NCI-H128 (cell line): ENCODE results near the gene CDCA4.
"Not testable (repeated sequence)": the region's sequence is repeated elsewhere in the genome, so short reads cannot be mapped to it uniquely, and the experiment has no call there.

Source experiments
- DNase-seq: peaks from one replicate; lab custom pipeline; 2025; ENCODE audit not compliant: unreplicated experiment; lab: John Stamatoyannopoulos, UW

The CDCA4 gene

DNA sequence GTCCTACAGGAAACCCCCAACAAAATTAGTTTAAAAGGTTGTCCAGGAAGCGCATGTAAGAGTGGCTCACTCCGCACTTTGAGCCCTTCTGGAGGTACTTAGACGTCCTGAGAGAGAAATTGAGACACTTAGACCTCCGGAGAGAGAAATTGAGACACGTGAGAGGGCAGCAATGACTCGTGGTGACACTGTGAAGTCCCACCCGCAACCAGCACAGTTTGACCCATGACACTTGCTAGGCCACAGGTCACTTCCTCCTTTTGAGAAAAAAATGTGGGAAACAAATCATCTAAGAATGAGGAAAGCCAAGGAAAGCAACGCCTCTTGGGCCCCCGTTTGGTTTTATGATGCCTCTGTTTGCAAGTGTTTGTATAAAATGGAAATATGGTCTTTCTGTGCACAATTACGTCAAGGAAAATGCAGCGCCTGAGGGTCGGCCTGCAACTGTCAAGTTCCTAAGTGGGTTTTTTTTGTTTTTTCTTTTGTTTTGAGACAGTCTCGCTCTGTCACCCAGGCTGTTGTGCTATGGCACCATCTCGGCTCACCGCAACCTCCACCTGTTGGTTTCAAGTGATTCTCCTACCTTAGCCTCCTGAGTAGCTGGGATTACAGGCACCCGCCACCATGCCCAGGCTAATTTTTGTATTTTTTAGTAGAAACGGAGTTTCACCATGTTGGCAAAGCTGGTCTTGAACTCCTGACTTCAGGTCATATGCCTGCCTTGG, 13.6 kb upstream of the CDCA4 start:
- DNase-seq, result no peak

DNA sequence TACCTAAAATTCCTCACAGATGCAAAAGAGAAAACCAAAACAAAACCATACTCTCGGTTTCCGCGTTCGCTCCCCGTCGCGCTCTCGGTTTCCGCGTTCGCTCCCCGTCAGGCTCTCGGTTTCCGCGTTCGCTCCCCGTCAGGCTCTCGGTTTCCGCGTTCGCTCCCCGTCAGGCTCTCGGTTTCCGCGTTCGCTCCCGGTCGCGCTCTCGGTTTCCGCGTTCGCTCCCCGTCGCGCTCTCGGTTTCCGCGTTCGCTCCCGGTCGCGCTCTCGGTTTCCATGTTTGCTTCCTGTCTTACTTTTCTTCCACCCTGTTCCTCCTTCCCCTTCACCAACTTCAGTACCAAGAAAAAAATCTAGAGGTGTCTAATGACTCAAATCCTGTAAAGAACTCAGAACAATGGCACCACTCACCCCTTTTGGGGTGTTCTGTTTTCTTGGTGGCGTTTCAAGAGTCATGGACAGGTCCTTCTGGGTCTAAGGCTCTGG, 12.6 kb upstream of the CDCA4 start:
- not testable (repeated sequence) for DNase-seq

DNA sequence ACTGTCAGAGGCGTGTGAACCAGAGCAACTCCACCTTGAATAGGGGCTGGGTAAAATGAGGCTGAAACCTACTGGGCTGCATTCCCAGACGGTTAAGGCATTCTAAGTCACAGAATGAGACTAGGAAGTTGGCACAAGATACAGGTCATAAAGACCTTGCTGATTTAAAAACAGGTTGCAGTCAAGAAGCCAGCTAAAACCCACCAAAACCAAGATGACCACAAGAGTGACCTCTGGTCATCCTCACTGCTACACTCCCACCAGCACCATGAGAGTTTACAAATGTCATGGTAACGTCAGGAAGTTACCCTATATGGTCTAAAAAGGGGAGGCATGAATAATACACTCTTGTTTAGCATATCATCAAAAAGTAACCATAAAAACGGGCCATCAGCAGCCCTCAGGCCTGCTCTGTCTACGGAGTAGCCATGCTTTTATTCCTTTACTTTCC, 11.6 kb upstream of the CDCA4 start:
- not testable (repeated sequence) for DNase-seq

DNA sequence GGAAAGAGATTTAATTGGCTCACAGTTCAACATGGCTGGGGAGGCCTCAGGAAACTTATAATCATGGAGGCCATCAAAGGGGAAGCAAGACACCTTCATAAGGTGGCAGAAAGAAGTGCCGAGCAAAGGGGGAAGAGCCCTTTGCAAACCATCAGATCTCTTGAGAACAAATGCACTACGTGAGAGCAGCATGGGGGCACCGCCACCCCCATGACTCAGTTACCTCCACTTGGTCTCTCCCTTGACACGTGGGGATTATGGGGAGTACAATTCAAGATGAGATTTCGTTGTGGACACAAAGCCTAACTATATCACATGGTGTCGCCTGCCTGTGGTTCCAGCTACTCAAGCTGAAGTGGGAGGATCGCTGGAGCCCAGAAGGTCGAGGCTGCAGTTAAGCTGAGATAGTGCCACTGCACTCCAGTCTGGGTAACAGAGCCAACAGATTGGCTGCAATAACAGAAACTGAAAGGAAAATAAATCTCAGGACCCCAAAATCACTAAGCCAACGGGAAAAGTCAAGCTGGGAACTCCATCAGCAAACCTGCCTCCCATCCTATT, 10.0 kb upstream of the CDCA4 start:
- DNase-seq, result no peak

DNA sequence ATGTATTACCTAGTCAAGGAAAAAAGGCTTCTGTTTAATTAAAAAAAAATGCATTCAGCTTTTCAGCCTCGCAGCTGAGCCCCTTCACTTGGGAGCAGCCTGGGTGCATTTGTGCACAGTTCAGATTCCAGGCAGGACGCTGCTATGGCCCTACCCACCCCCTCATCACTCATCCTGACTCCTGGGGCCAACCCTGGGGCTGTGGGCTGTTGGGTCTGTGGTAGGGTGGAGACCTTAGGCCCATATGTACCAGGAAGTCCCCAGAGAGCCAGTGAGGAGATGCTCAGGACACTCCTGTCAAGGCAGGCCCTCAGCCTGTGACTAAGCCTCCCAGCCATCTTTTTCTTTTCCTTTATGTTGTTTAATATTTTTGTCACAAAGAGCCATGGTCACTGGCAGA, 9.3 kb upstream of the CDCA4 start:
- DNase-seq, result no peak

DNA sequence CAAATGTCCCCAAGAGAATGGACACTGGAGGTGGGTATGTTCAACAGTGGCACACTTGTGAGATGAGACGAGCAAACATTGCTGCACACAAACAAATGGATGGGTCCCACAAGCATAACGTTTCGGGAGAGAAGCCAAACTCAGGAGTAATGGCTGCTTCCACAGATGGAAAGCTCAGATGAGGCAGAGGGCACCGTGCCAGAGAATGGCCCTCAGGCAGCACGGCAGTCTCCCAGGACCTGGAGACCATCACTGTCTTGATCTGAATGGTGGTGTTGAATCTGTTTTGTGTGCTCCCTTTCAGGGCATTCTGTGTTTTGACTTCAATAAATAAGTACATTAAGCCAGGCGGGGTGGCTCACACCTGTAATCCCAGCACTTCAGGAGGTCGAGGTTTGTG, 8.5 kb upstream of the CDCA4 start:
- DNase-seq, result no peak

DNA sequence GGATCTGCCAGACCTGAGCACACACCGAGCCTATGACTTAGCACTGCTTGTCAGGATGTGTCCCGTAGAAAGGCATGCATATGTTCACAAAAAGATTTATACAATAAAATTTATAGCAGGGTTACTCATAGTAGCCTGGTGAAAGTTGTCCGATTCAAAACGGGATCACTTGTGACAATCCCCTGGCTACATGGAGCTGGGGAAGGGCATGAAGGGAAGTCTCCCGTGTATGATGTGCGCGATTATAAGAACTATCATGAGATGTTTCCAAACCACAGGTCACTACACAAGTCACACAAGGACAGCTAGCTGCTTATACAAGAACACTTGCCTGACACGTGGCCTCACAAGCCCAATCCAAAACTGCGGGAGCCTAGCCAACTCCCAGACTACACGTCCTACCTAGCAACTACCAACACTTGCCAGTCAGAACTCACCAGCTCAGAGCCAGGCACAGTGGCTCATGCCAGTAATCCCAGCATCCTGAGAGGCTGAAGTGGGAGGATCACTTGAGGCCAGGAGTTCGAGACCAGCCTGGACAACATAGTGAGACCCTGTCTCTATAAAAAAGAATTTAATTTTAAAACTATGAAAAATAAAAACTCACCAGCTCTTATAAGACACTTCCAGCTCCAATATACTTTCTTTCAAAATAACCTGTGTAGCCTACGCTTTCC, 7.5 kb upstream of the CDCA4 start:
- DNase-seq, result no peak

DNA sequence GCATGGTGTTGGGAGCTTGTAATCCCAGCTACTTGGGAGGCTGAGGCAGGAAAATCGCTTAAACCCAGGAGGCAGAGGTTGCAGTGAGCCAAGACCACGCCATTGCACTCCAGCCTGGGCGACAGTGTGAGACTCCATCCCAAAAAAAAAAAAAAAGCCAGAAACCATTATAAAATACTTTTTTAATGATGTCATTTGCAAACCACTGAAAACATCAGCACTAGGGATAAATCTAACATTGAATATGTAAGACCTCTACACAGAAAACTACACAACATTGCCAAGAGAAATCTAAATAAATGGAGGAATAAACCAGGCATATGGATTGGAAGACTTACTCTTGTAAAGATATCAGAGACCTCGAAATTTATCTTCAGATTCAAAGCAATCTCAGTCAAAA, 6.8 kb upstream of the CDCA4 start:
- DNase-seq, result not testable (repeated sequence)

DNA sequence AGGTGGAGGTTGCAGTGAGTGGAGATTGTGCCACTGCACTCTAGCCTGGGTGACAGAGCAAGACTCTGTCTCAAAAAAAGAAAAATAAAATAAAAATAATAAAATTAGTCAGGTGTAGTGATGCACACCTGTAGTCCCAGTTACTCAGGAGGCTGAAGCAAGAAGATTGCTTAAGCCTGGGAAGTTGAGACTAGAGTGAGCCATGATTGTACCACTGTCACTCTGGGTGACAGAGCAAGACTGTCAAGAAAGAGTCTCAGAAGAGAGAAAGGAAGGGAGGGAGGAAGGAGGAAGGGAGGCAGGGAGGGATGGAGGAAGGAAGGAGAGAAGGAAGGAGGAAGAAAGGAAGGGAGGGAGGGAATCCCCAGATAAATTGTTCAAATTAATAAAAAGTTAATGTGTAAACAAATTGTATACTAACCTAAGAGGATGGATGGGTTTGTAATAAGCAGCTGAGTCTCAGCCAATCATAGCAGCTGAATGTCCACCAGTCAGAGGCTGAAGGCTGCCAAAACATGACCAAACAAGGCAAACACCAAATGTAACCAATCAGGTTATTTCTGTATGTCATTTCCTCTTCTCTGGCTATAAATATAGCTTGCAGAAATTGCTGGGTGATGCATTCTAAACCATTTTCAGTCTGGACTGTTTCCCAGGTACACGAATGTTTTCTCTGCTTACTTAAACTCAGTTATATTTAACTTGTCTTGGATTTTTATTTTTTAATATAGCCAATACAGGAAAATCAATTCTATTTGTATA, 6.1 kb upstream of the CDCA4 start:
- no peak for DNase-seq

DNA sequence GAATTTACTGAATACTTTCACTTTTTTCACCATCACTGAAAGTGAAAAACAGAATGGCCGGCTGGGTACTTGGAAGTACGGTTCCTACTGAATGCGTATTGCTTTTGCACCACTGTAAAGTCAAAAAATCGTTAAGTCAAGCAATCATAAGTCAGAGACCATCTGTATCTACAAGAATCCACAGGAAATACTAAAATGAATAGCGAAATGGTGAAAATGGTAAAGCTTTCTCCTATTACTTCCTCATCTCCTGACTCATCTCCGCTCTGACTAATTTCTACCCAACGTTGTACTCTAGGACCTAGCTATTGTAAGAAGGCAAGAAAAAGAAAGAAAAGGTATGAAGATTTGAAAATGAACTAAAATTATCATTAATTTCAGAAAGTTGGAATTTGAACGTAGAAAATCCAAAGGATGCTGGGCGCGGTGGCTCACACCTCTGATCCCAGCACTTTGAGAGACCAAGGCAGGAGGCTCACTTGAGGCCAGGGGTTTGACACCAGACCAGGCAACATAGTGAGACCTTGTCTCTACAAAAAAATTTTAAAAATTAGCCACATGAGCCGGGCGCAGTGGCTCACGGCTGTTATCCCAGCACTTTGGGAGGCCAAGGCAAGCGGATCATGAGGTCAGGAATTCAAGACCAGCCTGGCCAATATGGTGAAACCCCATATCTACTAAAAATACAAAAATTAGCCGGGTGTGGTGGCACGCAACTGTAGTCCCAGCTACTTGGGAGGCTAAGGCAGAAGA, 5.3 kb upstream of the CDCA4 start:
- DNase-seq, result no peak

DNA sequence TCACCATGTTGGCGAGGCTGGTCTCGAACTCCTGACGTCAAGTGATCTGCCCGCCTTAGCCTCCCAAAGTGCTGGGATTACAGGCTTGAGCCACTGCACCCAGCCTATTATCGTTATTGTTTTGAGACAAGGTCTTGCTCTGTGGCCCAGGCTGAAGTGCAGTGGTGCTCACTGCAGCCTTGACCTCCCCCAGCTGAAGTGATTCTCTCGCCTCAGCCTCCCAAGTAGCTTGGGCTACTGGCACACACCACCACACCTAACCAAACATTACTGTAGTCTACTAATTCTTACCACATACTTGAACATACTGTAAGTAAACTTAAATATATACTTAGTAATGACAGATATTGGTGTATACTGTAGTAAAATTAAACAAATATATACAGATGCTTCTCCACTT, 4.5 kb upstream of the CDCA4 start:
- DNase-seq, result no peak

DNA sequence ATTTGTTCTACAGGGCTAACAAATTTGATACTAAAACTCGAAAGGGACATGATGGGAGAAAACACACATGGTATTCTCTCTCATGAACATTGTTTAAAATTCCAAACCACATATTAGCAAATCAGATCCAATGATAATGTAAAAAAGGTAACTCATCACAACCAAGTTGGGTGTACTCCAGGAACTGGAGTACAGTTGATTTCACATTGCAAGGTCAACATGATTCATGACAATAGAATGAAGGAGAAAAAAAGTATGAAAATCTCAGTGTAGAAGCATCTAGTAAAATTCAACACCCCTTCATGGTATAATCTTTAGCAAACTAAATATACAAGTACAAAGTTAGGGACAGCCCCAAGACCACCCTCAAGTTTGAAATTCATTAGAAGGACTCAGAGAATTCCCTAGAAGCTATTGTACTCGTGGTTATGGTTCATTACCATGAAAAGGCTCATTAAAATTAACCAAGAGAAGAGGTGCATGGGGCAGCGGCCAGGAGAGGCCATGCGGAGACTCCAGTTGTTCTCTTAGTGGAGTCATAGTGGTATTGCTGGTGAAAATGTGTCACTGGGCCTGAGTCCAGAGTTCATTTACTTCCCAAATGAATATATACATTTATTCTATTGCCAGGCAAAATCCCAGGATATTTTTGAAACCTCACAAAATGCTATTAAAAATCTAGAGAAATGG, 3.1 kb upstream of the CDCA4 start:
- DNase-seq, result no peak

DNA sequence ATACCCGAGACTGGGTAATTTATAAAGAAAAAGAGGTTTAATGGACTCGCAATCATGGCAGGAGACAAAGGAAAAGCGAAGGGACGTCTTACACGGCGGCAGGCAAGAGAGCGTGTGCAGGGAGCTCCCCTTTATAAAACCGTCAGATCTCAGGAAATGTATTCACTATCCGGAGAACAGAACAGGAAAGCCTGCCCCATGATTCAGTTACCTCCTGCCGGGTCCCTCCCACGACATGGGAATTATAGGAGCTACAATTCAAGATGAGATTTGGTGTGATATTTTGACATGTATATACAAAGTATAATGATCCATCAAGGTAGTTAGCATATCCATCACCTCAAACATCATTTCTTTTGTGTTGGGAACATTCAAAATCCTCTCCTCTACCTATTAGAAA, 2.3 kb upstream of the CDCA4 start:
- no peak for DNase-seq

DNA sequence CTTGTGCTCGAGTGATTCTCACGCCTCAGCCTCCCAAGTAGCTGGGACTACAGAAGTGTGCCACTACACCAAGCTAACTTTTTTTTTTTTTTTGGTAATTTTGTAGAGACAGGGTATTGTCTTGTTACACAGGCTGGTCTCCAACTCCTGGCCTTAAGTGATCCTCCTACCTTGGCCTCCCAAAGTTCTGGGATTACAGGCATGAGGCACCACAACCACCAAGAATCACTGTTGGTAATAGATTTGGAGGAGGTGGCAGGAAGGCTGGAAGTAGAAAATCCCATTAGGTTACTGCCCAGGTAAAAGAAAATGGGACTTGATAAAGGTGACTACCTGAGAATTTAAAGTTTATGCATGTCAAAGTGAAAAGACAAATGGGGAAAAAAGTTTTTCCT, 1.4 kb upstream of the CDCA4 start:
- DNase-seq, result no peak

DNA sequence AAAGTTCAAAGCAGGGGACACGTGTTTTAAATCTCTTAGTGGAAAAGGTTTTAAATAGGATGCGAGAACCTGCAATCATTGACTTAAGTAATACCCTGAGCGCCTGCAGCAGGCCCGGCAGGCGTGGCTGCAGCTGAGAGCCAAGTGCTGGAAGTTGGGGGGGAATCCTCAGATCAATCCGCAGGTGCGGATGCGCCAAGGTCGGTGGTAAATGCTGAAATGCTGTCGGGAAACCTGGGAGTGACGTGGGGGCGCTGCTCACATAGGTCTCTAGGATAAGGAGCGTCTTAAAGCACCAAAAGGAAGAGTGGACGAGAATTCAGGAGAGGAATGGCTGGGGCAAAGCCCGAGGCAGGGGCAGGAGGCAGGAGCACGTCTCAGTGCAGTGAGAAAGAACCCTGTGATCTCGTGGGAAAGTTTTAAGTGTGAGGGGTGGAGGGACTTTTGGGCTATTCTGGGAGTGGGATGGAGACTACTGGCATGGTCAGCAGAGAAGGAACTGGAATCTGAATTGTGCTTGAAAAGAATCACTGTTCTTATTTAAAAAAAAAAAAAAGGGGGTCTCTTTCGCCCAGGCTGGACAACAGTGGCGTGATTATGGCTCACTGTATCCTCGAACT, 883 bp upstream of the CDCA4 start:
- peak; percentile 51 for DNase-seq

DNA sequence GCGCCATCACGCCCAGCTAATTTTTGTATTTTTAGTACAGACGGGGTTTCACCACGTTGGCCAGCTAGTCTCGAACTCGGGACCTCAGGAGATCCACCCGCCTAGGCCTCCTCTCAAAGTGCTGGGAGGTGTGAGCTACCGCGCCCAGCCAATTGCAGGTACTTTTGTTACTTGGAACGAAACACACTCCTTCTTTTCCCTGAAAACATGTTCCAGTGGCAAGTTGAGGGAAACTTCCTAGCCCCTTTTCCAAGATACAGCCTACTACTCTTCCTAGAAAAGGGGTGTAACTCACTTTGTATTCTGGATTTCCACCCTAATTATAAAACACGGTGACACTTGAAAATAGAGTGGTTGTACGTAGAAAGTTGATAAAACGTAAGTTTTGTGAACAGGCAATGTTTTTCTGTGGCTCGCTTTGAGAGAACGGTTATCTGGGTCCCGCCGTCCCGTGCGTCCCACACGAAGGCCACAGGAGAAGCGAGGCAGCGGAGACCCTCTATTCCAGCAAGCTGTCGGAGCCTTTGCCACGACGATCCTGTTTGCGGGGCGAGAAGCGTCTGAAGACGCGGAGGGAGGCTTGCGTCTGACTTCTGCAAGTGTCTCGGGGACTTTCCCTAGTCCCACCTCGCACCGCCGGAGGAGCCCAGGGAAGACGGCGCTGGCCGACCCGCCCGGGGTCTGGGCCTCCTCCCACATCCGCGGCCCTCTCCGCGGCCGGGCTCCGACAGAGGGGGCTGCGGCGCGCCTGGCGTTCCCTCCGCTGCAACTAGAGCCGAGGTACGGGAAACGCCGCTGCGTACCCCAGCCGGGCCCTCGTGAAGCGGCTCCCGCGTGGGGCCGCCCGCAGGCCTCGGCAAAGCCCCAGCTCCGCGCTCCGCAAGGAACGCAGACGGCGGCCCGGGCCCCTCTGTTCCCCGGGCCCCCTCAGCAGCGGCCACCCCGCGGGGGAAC, 745 bp downstream of the CDCA4 start:
- no peak for DNase-seq

DNA sequence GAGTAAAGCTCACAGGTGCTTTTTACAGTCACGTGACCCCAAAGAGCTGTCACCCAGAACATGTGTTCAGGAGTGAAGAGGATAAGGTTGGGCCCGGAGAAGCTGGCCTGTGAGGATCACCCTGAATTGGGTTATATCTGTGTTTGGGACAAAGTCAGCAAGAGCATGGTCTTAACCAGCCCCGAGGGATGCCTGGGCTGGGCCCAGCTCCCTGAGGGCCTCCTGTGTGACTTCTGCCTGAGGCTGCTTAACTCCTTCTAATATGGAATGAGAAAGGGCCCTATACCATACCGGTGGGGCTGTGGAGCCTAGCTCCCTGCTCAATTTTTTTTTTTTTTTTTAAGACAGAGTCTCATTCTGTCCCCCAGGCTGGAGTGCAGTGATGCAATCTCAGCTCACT, 2.5 kb downstream of the CDCA4 start:
- DNase-seq, result no peak

DNA sequence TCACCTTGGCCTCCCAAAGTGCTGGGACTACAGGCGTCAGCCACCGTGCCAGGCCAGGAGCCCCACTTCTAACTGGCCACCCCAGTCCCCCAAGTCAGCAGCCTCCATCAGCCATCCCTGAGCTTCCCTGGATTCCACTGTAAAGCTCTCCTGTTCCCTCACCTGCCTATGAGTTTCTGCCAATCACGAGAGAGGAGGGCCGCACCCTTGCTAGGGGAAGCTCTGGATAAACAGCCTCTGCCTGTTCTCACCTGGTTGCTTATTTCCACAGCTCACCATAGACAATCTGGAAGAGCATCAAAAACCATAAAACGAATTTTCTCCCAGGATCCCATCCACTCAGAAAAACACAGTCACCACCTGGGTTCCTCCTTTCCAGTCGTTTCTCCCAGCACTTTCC, 5.0 kb downstream of the CDCA4 start:
- no peak for DNase-seq

DNA sequence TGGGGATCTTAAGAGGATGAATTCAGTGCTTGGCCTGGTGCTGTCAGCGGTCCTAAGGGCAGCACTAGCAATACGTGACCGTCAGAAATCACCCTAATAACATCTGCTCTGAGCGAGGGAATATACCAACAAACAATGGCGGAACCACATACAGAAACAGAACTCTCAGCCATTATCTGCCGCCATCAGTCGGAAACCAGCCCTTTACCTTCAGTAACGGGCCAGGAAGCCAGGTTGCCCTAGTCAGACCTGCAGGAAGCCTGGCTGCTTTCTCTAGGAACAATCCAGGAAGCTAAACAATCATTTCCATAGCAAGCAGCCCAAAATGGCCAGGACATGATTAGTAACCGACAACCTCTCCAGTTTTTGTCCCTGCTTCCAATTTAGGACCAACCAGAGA, 5.6 kb downstream of the CDCA4 start:
- DNase-seq, result no peak
